GM19240 (cell line): ENCODE results near the gene EIPR1.

Experiments
- DNase-seq: peaks from one replicate; pipeline ENCODE4 v3.0.0; 2011; ENCODE audit warnings: low spot score; ENCODE audit not compliant: insufficient read length

The EIPR1 gene

GRCh38 chr2:3154146-3154545 lies 223.5 kb downstream of the EIPR1 start:
- no peak for DNase-seq

GRCh38 chr2:3151153-3151918 lies 226.3 kb downstream of the EIPR1 start:
- DNase-seq, result no peak

GRCh38 chr2:3149441-3150217 lies 228.0 kb downstream of the EIPR1 start:
- no peak for DNase-seq

GRCh38 chr2:3148716-3149115 lies 228.9 kb downstream of the EIPR1 start:
- DNase-seq, result no peak

GRCh38 chr2:3147651-3148530 lies 229.7 kb downstream of the EIPR1 start:
- DNase-seq, result no peak

- no peak for DNase-seq
These were observed 230.6 kb downstream of the EIPR1 start for GRCh38 chr2:3146772-3147650.

- DNase-seq, result no peak
These were observed 231.4 kb downstream of the EIPR1 start for GRCh38 chr2:3146175-3146574.

GRCh38 chr2:3145471-3146021 lies 232.1 kb downstream of the EIPR1 start:
- no peak for DNase-seq

- no peak for DNase-seq
These were observed 232.8 kb downstream of the EIPR1 start for GRCh38 chr2:3144856-3145255.

- DNase-seq, result no peak
These were observed 234.0 kb downstream of the EIPR1 start for GRCh38 chr2:3143602-3144001.

GRCh38 chr2:3142961-3143571 lies 234.6 kb downstream of the EIPR1 start:
- DNase-seq, result no peak

GRCh38 chr2:3142210-3142609 lies 235.4 kb downstream of the EIPR1 start:
- DNase-seq, result no peak

- DNase-seq, result no peak
These were observed 235.9 kb downstream of the EIPR1 start for GRCh38 chr2:3141696-3142095.

- DNase-seq, result no peak
These were observed 237.7 kb downstream of the EIPR1 start for GRCh38 chr2:3139906-3140305.
